Ovary (tissue), 9 donors: ENCODE data around the gene CYP46A1. TPM values are rescaled to one million over a fixed set of nuclear protein-coding genes. Genes with fewer than 3 reads are reported as not detected.
"Not testable (repeated sequence)": the region's sequence is repeated elsewhere in the genome, so short reads cannot be mapped to it uniquely, and the experiment has no call there.

Experiments used
- DNase-seq, 5 donors: peaks; one replicate each; pipeline ENCODE4 v3.0.0-alpha.2; 2019 to 2020
- H3K27ac ChIP-seq, 2 donors: fragments of 200-600 bp; one replicate each; pipeline versions ENCODE4 v1.5.1 to v1.8.0; 2019 to 2022
- H3K27me3 ChIP-seq: fragments of 200-600 bp; one replicate; pipeline ENCODE4 v1.8.0; 2022
- H3K36me3 ChIP-seq: fragments of 200-600 bp; sonication (generic); one replicate; pipeline ENCODE4 v1.5.1; 2019
- H3K4me1 ChIP-seq: one replicate; pipeline ENCODE4 v1.8.1; 2013; ENCODE audit warnings: mild to moderate bottlenecking, moderate library complexity; ENCODE audit not compliant: insufficient read depth
- H3K4me3 ChIP-seq: fragments of 200-600 bp; sonication (generic); one replicate; pipeline ENCODE4 v1.5.1; 2017
- H3K9me3 ChIP-seq, 2 donors: fragments of 200-600 bp in 1 of 2; sonication (generic) in 1 of 2; one replicate each; pipeline versions ENCODE4 v1.5.1 to v1.8.1; 2013 to 2019; ENCODE audit warnings: mild to moderate bottlenecking in 1 of 2, moderate library complexity in 1 of 2
- CTCF ChIP-seq, 3 donors: fragments of 450-650 bp in 2 of 3; fragments of 200-600 bp in 1 of 3; IDR thresholded peaks; one replicate each; pipeline versions ENCODE4 v1.5.1 to v1.8.0; 2016 to 2022; ENCODE audit warnings: antibody characterized with exemption in 3 of 3, mild to moderate bottlenecking in 1 of 3
- EP300 ChIP-seq: sonication (generic); formaldehyde crosslinking; IDR thresholded peaks from one replicate; pipeline ENCODE4 v1.6.1; 2017; ENCODE audit warnings: antibody characterized with exemption
- POLR2A ChIP-seq: fragments of 450-650 bp; IDR thresholded peaks from one replicate; pipeline ENCODE4 v1.6.1; 2017; ENCODE audit warnings: antibody characterized with exemption, mild to moderate bottlenecking, moderate library complexity
- WGBS, 3 donors: extraction: QIAGEN DNeasy Blood & Tissue Kit in 1 of 3; methylation state at CpG; one replicate each; pipeline versions ENCODE4 v1.1.5 to v1.1.7; 2013 to 2017; 5-methylcytosine and 5-hydroxymethylcytosine counted together
- intact Hi-C, 4 donors: fragments of 100-400 bp; cut with DNase I; formaldehyde crosslinking; loops; one replicate each; pipeline versions ENCODE4 v1.11.0 to v1.15.1; 2022 to 2023
- polyA plus RNA-seq, 2 donors: library from polyadenylated mRNA; stranded (reverse); fragments of 200-250 nt in 1 of 2; fragments of 350-450 nt in 1 of 2; fragmentation: Illumina TruSeq in 1 of 2; extraction: RNeasy Lipid Tissue Mini Kit (QIAGEN cat#74804) in 1 of 2; gene quantifications; one replicate each; pipeline ENCODE4 v1.2.3, GENCODE V29; 2013 to 2014
- total RNA-seq, 7 donors: library from RNA; depleted of rRNA in 2 of 7; stranded (reverse); fragments of >200 nt in 2 of 7; fragmentation: NEBNext Ultra II Directional in 3 of 7; extraction: Animal tissue kit (Norgen Biotek cat#: 25700) in 3 of 7; gene quantifications; one replicate each; pipeline versions ENCODE4 v1.1.0 to v1.2.4, GENCODE V29; 2016 to 2023
- donor health status: DM: no; HTN: no; CAD: no; lungs with moderate emphysema.
- donor health status: DM: no; HTN: no; CAD: no.
- donor health status: Bipolar disorder and iron deficiency.
- donor health status: DM: yes; HTN: yes; CAD: no.
- donor health status: DM: no; HTN: no; CAD: no.
- donor health status: DM: yes; HTN: yes; CAD: no.

The CYP46A1 gene
- total and polyA plus RNA-seq, 9 donors, result 0.48 to 4.9 (median 1.7) TPM

- 46 to 55% (median 50%) methylated on average over 51 to 58 of the region's 58 CpGs for WGBS, 3 donors
- intact Hi-C loops, result no loop called here
- peaks cover under 1% of the 10 kb centered on the region for H3K4me1 ChIP-seq
- H3K27me3 ChIP-seq, result no peaks in the 10 kb centered on the region
- no peak overlapping the region for H3K27ac ChIP-seq
- H3K4me3 ChIP-seq, result no peak overlapping the region
- no peaks in the 10 kb centered on the region for H3K36me3 ChIP-seq
- no peak for TF ChIP-seq CTCF (IDR thresholded peaks at IDR 0.05)
- TF ChIP-seq POLR2A, result no peak
- H3K9me3 ChIP-seq, result no peaks in the 10 kb centered on the region
- no peak for DNase-seq
These were observed 24.8 kb upstream of the CYP46A1 start for GRCh38 chr14:99659333-99659741.

- WGBS, 3 donors, result 44 to 60% (median 48%) methylated on average over 30 to 37 of the region's 37 CpGs
- TF ChIP-seq CTCF (IDR thresholded peaks at IDR 0.05), result no peak
- no peak for TF ChIP-seq EP300
- TF ChIP-seq POLR2A, result no peak
- Histone ChIP-seq H3K27me3 (no peaks in the 10 kb centered on the region), H3K9me3 (no peaks in the 10 kb centered on the region), H3K36me3 (no peaks in the 10 kb centered on the region), H3K4me1 (no peaks in the 10 kb centered on the region), H3K4me3 (no peak overlapping the region), H3K27ac (no peak overlapping the region)
- intact Hi-C loops, result no loop called here
- no peak for DNase-seq
These were observed 24.0 kb upstream of the CYP46A1 start for GRCh38 chr14:99660006-99660566.

GRCh38 chr14:99660794-99661193 is 23.3 kb upstream of the CYP46A1 start:
- H3K27me3 ChIP-seq, result no peaks in the 10 kb centered on the region
- no peak overlapping the region for H3K4me3 ChIP-seq
- H3K9me3 ChIP-seq, result no peaks in the 10 kb centered on the region
- intact Hi-C loops, result no loop called here
- no peaks in the 10 kb centered on the region for H3K36me3 ChIP-seq
- 76 to 80% (median 79%) methylated on average over 4 of the region's 4 CpGs for WGBS, 3 donors
- no peak for DNase-seq
- TF ChIP-seq CTCF (IDR thresholded peaks at IDR 0.05), result no peak
- no peak for TF ChIP-seq POLR2A
- no peak for TF ChIP-seq EP300
- H3K27ac ChIP-seq, result no peak overlapping the region
- H3K4me1 ChIP-seq, result no peaks in the 10 kb centered on the region

GRCh38 chr14:99661206-99661605 is 22.9 kb upstream of the CYP46A1 start:
- H3K9me3 ChIP-seq, H3K36me3 ChIP-seq, intact Hi-C loops, H3K4me1 ChIP-seq, DNase-seq, H3K27ac ChIP-seq, H3K27me3 ChIP-seq, H3K4me3 ChIP-seq: not testable (repeated sequence)

- no peaks in the 10 kb centered on the region for H3K9me3 ChIP-seq
- WGBS, 3 donors, result 87 to 93% (median 90%) methylated on average over 10 of the region's 10 CpGs
These were observed 21.3 kb upstream of the CYP46A1 start for GRCh38 chr14:99662846-99663245.

More at GRCh38 chr14:99662846-99663245, 21.3 kb upstream of the CYP46A1 start:
- intact Hi-C loops, result no loop called here
- Histone ChIP-seq H3K4me1 (no peaks in the 10 kb centered on the region), H3K36me3 (no peaks in the 10 kb centered on the region), H3K27ac (no peak overlapping the region), H3K27me3 (no peaks in the 10 kb centered on the region), H3K4me3 (no peak overlapping the region)
- DNase-seq, result no peak
- TF ChIP-seq CTCF (IDR thresholded peaks at IDR 0.05) (no peak), POLR2A (no peak), EP300 (no peak)
